Activated CD8-positive, alpha-beta memory T cell treated with anti-CD3 and anti-CD28 coated beads, Interleukin-2, amount 10 ng/mL, durations not matched to agents 7 days and 5 days (primary cell): ENCODE results near the gene CACNA1F. TPM values are rescaled to one million over a fixed set of nuclear protein-coding genes. Genes with fewer than 3 reads are reported as not detected.
A peak's percentile ranks its signal among the peaks of the same experiment; 100 is the strongest.

Source experiments
- ATAC-seq: fragments of 150-1000 bp; cut with Tn5 transposase; one replicate; pipeline ENCODE4 v1.10.0; 2021; ENCODE audit warnings: moderate library complexity
- CTCF ChIA-PET: fragments of 350-600 bp; sonication (Branson Sonifier 250); formaldehyde crosslinking; loops from one replicate; lab custom pipeline; 2021; ENCODE audit warnings: antibody characterized with exemption; lab: Charles Lee
- DNase-seq: peaks from one replicate; pipeline ENCODE4 v3.0.0-alpha.2; 2020
- H3K27ac Mint-ChIP-seq: one replicate; pipeline ENCODE4 v1.8.0; 2021; ENCODE audit warnings: mild to moderate bottlenecking, mixed read lengths
- H3K27me3 Mint-ChIP-seq: one replicate; pipeline ENCODE4 v1.8.0; 2021; ENCODE audit warnings: mixed read lengths
- H3K36me3 Mint-ChIP-seq: one replicate; pipeline ENCODE4 v1.8.0; 2021; ENCODE audit warnings: mild to moderate bottlenecking, mixed read lengths
- H3K4me1 Mint-ChIP-seq: one replicate; pipeline ENCODE4 v1.8.0; 2021; ENCODE audit warnings: mixed read lengths
- H3K4me3 Mint-ChIP-seq: one replicate; pipeline ENCODE4 v1.8.0; 2021; ENCODE audit warnings: mild to moderate bottlenecking, moderate library complexity, mixed read lengths
- H3K9me3 Mint-ChIP-seq: one replicate; pipeline ENCODE4 v1.8.0; 2022; ENCODE audit warnings: low read depth, mixed read lengths
- total RNA-seq, 2 experiments: library from RNA; stranded (reverse); gene quantifications; one replicate each; pipeline ENCODE4 v1.2.3, GENCODE V29; 2021

Gene CACNA1F
- total RNA-seq, 2 experiments from 2014 or later, result 0.19 to 1.3 TPM

- no peaks in the 10 kb centered on the region for H3K9me3 Mint-ChIP-seq
Observed at GRCh38 chrX:49165901-49166881, 66.9 kb downstream of the CACNA1F start.

GRCh38 chrX:49164589-49165360 lies 68.4 kb downstream of the CACNA1F start:
- peak overlapping the region; percentile 78 for H3K4me3 Mint-ChIP-seq
- no peaks in the 10 kb centered on the region for H3K9me3 Mint-ChIP-seq
- no peaks in the 10 kb centered on the region for H3K27me3 Mint-ChIP-seq
- H3K36me3 Mint-ChIP-seq, result no peaks in the 10 kb centered on the region
- peaks cover 36% of the 10 kb centered on the region for H3K4me1 Mint-ChIP-seq
- peak overlapping the region; percentile 48 for H3K27ac Mint-ChIP-seq
- no peak for DNase-seq
- ATAC-seq, result no peak
- CTCF ChIA-PET, result interaction anchor here (1.3 to 4.1 kb wide), 4 partner anchors 8 to 28 kb away, joined by 3 to 13 read pairs (median 4); no protein-coding TSS in a partner anchor

More at GRCh38 chrX:49165901-49166881, 66.9 kb downstream of the CACNA1F start:
- H3K27me3 Mint-ChIP-seq, result no peaks in the 10 kb centered on the region
- no peaks in the 10 kb centered on the region for H3K36me3 Mint-ChIP-seq
- CTCF ChIA-PET, result interaction anchor here (0.8 to 4.2 kb wide), 7 partner anchors 11 to 126 kb away, joined by 3 to 31 read pairs (median 5); no protein-coding TSS in a partner anchor
- DNase-seq (peak; percentile 86), ATAC-seq (peak; percentile 52)
- peak overlapping the region; percentile 81 for H3K4me3 Mint-ChIP-seq
- peaks cover 38% of the 10 kb centered on the region for H3K4me1 Mint-ChIP-seq
- H3K27ac Mint-ChIP-seq, result peak overlapping the region; percentile 96

- DNase-seq, result peak; percentile 85
- no peaks in the 10 kb centered on the region for H3K36me3 Mint-ChIP-seq
- peak; percentile 73 for ATAC-seq
- H3K27ac Mint-ChIP-seq, result peak overlapping the region; percentile 95
- H3K9me3 Mint-ChIP-seq, result no peaks in the 10 kb centered on the region
- CTCF ChIA-PET, result interaction anchor here (0.6 to 2.0 kb wide), 7 partner anchors 9 to 104 kb away, joined by 3 to 5 read pairs (median 4); partner anchors contain the start of gene PRICKLE3
- peaks cover 32% of the 10 kb centered on the region for H3K4me1 Mint-ChIP-seq
- no peaks in the 10 kb centered on the region for H3K27me3 Mint-ChIP-seq
- peak overlapping the region; percentile 78 for H3K4me3 Mint-ChIP-seq
Observed at GRCh38 chrX:49163555-49164419, 69.4 kb downstream of the CACNA1F start.

- no peak for ATAC-seq
- peaks cover 26% of the 10 kb centered on the region for H3K4me1 Mint-ChIP-seq
Observed at GRCh38 chrX:49162620-49163019, 70.5 kb downstream of the CACNA1F start, which contains the start of gene MAGIX. TSS of gene MAGIX (plus strand) at chrX:49162758. CDS start at chrX:49162890, 132 bp downstream.

GRCh38 chrX:49161632-49162031 lies 71.5 kb downstream of the CACNA1F start:
- DNase-seq (no peak), ATAC-seq (no peak)
- Mint-ChIP-seq H3K27ac (no peak overlapping the region), H3K4me3 (no peak overlapping the region), H3K36me3 (no peaks in the 10 kb centered on the region), H3K4me1 (peaks cover 19% of the 10 kb centered on the region), H3K27me3 (no peaks in the 10 kb centered on the region), H3K9me3 (no peaks in the 10 kb centered on the region)
- CTCF ChIA-PET, result no interaction called here

More at GRCh38 chrX:49162620-49163019, 70.5 kb downstream of the CACNA1F start, which contains the start of gene MAGIX:
- Mint-ChIP-seq H3K27ac (peak within 1 kb of the TSS; percentile 79), H3K9me3 (no peaks in the 10 kb centered on the region), H3K4me3 (peak within 1 kb of the TSS; percentile 78), H3K27me3 (no peaks in the 10 kb centered on the region), H3K36me3 (no peaks in the 10 kb centered on the region)
- CTCF ChIA-PET, result no interaction called here
- DNase-seq, result no peak

- Mint-ChIP-seq H3K27ac (no peak overlapping the region), H3K27me3 (no peaks in the 10 kb centered on the region), H3K4me1 (peaks cover 20% of the 10 kb centered on the region), H3K36me3 (no peaks in the 10 kb centered on the region), H3K4me3 (no peak overlapping the region), H3K9me3 (no peaks in the 10 kb centered on the region)
- ATAC-seq (no peak), DNase-seq (no peak)
- CTCF ChIA-PET, result no interaction called here
Observed at GRCh38 chrX:49160908-49161307, 72.2 kb downstream of the CACNA1F start.

- Mint-ChIP-seq H3K4me3 (no peak overlapping the region), H3K4me1 (peaks cover 19% of the 10 kb centered on the region), H3K27me3 (no peaks in the 10 kb centered on the region), H3K9me3 (no peaks in the 10 kb centered on the region), H3K27ac (no peak overlapping the region), H3K36me3 (peaks cover 2% of the 10 kb centered on the region)
- CTCF ChIA-PET, result interaction anchor here (1.1 kb wide), 2 partner anchors 13 to 15 kb away, joined by 3 to 5 read pairs; no protein-coding TSS in a partner anchor
- ATAC-seq (no peak), DNase-seq (no peak)
Observed at GRCh38 chrX:49157194-49157593, 75.9 kb downstream of the CACNA1F start.

GRCh38 chrX:49155900-49156837 lies 77.0 kb downstream of the CACNA1F start:
- H3K4me1 Mint-ChIP-seq, result peaks cover 16% of the 10 kb centered on the region
- no peaks in the 10 kb centered on the region for H3K9me3 Mint-ChIP-seq
- peak overlapping the region; percentile 96 for H3K27ac Mint-ChIP-seq
- ATAC-seq, result peak; percentile 92
- CTCF ChIA-PET, result interaction anchor here (0.7 to 2.0 kb wide), 13 partner anchors 10 to 350 kb away, joined by 3 to 13 read pairs (median 4); partner anchors contain the start of genes PLP2, PQBP1 and TIMM17B
- peak; percentile 91 for DNase-seq
- peak overlapping the region; percentile 90 for H3K4me3 Mint-ChIP-seq
- H3K27me3 Mint-ChIP-seq, result no peaks in the 10 kb centered on the region
- H3K36me3 Mint-ChIP-seq, result peaks cover 2% of the 10 kb centered on the region

- Mint-ChIP-seq H3K27me3 (no peaks in the 10 kb centered on the region), H3K4me3 (peak overlapping the region; percentile 90), H3K27ac (peak overlapping the region; percentile 96), H3K36me3 (peaks cover 2% of the 10 kb centered on the region), H3K4me1 (peaks cover 16% of the 10 kb centered on the region), H3K9me3 (no peaks in the 10 kb centered on the region)
- peak; percentile 9 for ATAC-seq
- DNase-seq, result peak; percentile 66
- CTCF ChIA-PET, result interaction anchor here (0.7 to 2.0 kb wide), 14 partner anchors 8 to 349 kb away, joined by 3 to 13 read pairs (median 4); partner anchors contain the start of genes PLP2, PQBP1 and TIMM17B
Observed at GRCh38 chrX:49155243-49155899, 77.8 kb downstream of the CACNA1F start.
